Activated naive CD4-positive, alpha-beta T cell treated with anti-CD3 and anti-CD28 coated beads, Interleukin-2, amount 50 U/mL, for 16 hours (primary cell): Measurements from ENCODE around the gene ACTN1.

Experiments used
- DNase-seq: peaks from one replicate; pipeline ENCODE4 v3.0.0-alpha.2; 2020

Gene ACTN1

DNA sequence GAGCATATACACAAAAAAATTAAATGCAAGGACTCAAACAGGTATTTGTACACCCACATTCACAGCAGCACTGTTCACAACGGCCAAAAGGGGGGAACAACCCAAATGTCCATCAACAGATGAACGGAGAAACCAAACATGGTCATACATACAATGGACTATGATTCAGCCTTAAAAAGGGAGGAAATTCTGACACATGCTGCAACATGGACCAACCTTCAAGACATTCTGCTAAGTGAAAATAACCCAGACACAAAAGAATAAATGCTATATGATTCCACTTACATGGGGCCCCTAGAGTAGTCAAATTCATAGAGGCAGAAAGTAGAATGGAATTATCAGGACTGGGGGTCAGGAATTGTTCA lies 29.5 kb downstream of the ACTN1 start:
- no peak for DNase-seq

DNA sequence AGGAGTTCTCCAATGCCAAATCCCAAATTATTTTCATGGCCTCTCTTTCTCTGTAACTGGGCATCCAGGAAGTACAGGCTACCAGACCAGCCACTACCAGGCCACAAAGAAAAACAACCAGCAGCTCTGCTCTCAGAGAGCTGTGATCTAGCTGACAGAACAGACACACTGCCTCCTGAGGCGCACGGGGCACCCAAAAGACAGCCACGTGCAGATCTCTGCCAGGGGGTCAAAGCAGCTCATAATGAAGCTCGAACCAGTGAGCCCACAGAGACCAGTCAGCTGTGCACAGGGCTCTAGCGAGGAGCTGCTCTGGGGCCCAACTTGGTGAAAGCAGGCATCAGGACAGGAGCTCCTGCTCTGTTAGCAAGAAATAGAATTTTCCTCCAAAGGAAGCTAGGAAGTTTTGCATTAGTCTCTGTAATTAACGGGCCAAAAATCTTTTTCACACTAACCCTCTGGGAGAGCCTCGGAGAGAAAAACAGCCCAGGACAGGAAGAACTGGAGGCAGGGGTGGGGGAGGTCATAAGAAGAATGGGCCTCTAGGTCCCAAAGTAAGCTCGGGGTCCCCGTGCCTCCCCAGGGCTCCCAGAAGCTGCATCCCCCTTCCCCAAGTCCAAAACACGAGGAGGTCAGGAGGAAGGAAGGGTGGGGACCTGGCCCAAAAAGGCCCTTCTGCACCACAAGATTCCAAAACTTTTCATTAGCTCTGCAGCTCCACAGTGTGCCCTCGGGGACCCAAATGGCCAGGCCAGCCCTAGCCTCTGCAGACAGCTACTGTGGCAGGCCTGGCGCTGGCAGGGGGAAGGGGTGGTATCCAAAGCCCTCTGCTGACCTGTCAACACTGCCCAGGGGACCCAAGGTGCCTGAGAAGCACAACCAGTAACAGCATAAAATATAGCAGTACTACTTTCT lies 30.2 kb downstream of the ACTN1 start:
- no peak for DNase-seq

DNA sequence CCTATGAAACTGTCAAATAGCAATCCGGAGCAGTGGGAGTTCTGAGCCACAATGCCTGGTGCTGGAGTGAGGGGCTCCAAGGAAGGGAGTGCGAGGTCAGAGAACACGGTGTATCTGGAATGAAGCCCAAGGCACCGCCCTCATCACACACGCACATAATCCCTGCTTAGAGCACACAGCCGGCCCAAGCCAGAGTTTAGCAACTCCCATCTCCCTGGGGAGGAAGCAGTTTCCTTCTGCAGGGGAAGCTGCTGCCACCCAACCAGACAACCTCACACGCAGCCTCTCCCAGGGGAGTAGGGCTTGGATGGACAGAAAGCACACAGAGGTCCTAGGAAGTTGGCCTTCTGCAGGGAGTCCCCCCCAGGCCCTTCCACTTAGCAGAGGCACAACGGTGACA lies 31.3 kb downstream of the ACTN1 start:
- no peak for DNase-seq

DNA sequence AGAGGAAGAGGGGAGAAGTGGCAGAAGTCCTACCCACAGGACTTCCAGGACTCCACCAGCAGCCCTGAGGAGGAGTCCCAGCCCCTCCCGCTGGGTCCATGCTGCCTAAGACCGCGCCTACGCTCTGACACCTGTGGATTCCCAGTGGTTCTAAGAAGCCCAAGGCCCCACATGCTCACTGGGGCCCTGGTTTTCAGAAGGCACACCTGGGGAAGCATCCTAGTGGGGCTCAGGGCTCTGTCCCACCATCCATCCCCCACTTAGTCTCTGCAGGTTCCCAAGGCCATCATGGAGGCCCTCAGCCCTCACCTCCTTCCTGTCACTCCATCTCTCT lies 32.6 kb downstream of the ACTN1 start:
- DNase-seq, result no peak

DNA sequence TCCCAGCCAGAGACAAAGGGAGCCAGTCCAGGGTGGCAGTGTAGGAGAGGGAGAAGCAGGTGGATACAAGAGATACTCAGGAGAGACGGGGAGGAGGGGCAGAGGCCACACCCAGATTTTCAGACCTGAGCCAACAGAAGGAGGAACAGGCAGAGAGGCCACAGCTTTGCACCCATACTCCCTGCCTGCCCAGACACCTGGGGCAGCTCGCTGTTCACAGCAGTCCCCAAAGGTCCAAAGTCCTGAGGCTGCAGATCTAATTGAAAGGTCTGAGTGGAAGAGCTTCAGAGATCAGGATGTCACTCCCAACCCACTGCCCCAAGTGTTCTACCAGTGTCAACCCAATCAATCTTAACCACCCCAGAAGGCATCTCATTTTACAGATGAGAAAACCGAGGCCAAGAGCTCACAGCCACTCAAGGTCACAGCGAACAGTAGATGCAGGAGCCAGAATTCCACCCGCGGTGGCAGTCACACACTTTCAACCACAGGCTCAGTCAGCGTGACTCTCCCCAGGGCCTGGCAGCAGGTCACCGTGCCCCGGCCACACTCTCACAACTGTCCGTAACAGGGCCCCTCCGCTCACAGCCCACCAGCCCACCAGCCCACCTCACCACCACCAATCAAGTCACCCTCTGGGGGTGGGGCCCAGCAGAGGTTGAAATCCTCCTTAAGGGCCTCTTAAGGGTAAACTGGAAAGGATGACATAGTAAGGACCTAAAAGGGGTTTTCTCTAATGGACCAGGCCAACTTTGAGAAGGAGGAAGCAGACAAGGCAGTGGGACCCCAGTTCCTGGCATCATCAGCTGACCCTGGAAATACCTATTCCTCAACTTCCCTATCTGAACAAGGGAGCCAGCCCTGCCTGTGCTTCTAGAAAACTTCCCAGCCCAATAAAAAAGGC lies 33.3 kb downstream of the ACTN1 start:
- DNase-seq, result no peak

DNA sequence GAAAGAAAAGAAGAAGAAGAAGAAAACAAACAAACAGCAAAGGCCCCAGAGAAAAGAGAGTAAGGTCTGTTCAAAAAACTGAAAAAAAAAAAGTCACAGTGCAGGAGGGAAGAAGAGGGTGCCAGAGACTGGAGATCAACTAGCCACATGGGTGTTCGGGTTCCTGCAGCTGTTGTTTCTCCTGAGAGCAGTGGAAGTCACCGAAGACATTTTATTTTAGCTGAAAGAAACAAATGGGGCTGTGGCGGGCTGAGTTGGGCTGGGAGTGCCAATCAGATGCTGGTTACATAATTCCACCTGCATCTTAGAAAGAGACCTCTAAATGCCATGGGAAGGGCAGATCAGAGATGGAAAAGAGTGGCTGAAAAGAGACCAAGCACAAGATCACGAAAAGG lies 33.9 kb downstream of the ACTN1 start:
- no peak for DNase-seq

DNA sequence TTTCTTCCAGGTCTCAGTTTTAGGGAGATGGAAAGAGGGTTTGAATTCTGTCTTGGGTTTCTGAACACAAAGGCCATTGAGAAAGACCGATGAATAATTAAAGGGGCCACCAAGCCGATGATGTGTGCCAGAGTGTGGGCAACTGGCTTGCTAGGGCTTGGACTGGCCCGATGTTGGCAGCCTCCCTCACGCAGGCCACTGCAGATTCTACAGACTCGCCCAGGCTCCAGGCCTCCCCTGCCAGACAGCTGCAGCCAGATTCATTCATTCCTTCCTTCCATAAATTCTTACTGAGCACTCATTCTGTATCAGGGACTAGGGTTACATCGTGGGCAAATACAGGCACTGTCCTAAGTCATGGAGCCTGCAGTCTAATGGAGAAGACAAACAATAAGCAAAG lies 34.9 kb downstream of the ACTN1 start:
- DNase-seq, result no peak

DNA sequence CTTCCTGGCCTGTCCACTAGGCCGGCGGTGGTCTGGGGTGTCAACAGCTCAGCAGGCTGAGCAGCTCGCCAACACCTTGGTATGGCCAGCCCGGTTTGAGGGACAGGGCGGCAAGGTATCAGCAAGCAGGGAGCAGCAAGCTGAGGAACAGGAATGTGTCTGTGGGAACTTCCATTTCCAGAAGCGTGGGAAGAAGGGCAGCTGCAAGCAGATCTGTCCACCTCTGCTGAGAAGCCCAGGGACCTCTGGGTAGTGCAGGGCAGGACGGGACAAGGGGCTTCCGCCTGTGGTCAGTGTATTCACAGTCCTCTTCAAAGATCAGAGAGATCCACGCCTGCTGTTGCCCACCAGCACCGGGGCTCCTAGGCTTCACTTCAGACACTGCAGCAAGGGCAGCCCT lies 36.0 kb downstream of the ACTN1 start:
- no peak for DNase-seq

DNA sequence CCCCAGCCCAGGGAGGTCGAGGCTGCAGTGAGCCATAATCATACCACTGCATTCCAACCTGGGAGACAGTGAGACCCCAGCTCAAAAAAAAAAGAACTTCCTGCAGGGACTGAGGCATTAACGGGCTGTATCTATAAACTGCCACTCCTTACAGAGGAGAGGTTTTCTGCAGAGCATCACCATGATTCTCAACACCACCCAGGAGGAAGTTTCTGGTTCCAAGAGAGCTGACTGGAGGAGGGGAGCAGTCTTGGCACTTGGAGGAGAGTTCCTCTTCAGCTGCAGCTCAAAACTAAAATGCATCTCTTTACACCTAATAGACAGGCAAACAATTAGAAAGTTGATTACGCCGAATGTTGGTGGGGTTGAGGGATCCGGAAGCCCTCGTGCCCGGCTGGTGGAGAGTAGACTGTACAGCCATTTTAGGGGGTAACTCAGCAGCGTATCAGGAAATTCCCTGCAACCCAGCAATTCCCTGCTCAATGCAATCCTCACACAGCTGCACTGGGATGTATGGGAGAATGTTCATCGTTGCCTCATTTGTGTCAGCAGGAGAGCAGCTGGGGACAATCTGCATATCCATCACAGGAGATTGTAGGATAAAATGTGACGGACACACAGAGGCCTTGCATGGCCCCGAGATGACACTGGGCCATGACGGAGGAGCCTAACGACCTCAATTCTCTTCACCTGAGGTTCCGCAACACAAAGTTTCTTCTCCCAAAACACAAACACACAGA lies 36.6 kb downstream of the ACTN1 start:
- DNase-seq, result no peak

DNA sequence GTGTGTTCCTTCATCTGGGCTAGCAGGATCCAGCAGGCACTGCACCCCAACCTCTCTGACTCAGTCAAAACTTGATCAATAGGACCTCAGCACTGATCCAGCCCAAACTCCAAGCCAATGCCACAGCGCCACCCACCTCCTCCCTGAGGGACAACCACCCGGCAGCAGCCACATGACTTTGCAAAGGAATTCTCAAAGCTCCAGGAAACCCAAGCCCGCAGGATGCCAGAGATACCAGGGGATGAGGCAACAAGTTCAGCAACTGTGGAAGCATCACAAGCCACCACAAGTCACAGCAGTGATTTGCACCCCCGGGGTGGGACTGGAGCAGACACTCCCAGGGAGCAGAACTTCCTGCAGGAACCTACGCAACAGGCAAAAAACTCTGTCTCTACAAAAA lies 37.3 kb downstream of the ACTN1 start:
- no peak for DNase-seq

DNA sequence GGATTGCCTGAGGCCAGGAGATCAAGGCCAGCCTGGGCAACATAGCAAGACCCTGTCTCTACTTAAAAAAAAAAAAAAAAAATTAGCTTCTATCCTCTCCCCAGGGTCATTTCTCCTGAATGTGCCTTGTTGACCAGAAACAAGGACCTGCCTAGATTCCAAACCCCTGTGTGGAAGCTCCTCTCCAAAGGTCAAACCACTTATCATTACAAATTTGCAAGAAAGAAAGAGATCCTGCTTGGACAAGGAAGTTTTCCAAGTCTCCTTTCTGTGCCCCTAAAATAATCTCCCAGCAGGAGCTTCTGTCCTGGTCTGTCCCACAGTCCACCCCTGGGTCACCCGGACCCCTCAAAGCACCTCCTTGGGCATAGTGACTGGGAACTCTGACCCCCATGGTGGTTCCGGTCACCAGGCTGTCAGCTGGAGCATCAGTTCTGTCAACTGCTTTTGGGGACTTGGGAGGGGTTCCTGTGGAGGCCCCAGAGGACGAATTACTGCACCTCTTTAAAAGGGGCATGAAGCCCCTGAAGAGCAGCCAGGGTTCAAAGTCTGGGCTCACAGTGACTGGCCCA lies 38.4 kb downstream of the ACTN1 start:
- DNase-seq, result no peak

DNA sequence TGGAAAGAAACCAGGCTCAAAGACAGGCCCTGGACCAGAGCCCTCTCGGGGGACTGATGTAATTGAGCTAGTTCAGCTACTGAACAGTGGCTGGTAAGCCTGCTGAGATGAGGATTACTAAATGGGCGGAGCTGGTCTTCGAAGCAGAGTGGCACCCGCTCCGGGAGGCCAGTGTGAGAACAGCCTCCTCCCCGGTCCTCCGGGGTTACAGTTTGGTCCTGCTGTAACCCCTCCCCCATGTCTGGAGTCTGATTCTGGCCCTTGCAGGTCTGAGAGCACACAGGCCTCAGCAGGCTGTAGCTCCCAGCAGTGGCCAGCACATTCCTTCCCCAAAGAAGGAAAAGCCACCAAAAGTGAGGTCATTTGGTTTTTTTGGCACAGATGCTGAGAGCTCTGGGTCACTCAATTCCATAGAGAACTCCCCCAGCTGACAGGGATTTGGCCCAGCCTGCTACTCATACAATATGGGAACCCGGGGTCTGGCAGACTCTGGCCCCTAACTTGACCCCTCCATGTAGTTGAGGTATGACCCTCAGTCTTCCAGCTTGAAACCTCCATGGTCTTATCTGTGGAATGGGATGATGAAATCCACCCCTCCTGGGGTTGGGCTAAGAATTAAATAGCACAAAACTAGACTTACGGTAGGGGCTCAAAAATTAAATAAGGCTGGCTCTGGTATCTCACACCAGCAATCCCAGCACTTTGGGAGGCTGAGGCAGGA lies 39.0 kb downstream of the ACTN1 start:
- no peak for DNase-seq

DNA sequence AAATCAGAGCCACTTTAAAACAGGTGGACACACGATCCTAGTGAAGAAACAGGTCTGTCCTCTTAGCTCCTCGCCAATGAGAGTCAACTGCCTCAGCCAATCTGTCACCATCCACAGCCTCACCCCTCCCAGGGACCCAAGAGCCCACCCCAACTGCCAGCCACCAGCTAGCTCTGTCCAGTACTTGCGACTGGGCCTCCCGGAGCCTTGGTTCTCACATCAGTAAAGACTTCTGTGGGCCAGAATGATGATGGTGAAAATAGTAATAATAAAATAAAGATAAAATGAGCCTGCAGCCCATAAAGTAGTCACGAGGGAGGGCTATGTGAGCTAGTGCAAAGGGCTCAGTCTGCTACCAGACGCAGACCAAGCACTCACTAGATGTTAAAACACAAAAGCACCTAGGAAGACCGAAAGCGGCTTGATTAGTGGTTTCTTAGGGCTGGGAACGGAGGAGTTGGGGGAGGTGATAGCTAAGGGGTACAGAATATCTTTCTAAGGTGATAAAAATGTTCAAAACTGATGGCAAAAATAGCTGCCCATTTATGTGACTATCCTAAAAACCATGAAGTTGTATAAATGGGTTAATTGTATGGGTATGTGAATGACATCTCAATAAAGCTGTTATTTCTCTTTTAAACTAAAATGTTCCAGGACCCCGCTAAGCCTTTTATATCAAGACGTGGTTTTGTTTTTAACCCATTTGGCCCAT lies 39.8 kb downstream of the ACTN1 start:
- no peak for DNase-seq

DNA sequence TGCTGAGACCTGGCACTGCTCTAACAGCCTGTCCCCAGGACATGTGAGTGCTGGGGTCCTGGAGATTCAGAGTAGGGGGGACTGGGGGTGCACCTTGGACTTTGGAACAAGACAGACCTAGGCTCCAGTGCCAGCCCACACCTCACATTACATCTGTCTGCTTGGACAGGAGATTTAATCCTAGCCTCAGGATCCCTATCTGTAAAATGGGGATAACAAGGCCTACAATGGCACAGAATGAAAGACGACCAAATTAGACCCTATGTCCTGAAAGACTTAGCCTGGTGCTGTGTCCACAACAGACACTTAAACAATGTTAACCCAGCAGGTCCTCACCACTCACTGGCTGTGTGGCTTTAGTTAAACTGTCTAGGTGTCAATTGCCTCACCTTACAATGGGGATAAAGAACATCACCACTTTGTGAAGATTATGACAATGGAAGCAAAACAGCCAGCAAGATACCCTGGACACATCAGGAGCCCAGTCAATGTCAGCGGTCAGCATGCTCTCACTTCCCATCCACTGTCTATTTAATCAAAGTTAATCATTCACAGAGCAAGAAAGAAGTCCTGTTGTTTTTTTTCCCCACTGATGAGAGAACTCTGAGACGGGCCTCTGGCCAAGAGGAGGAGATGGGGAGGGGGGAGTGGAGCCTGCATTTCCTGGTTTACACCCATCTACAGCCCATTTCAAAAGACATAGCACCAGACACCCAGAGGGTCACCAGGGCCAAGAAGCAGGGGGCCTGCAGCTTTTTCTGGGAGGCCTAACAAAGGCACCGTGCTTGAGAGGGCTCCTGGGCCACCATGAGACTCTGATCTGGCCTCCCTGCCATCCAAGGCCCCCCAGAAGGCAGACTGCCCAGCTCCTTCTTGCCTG lies 40.6 kb downstream of the ACTN1 start:
- no peak for DNase-seq

DNA sequence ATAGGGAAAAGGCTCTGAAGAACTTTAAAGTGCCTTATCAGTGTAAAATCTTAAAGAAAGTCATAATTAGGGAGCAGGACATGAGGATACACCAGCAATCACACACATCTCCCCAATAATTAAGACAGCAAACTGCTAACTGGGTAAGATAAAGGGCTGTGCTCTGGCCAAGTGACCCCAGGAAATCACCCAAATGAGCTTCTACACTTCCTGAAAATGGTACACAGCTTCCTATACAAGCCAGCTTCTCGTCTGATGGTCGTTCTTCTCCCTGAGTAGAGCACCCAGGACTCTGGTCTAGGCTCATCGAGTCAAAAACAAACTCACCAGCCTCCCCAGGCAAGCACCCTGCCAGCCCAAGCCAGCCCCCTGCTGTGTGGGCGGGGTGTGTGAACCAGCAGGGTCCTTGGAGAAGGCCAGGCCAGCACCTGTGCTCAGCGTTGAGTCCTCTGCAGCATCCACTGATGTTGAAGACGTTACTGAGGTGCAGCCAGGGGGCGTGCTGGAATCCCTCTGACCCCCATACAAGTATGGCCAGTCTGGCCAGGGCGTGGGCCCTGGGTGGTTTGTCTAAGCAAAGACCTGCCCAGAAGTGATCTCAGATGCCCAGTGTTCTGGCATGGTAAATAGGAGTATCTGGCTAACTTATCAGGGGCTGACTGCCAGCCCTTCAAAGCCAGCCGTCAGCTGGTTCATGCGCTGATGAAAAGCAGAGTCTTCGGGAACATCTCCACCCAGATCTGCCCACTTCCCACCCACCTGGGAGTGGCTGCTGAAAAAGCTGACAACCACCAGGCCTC lies 41.4 kb downstream of the ACTN1 start:
- peak; percentile 38 for DNase-seq

DNA sequence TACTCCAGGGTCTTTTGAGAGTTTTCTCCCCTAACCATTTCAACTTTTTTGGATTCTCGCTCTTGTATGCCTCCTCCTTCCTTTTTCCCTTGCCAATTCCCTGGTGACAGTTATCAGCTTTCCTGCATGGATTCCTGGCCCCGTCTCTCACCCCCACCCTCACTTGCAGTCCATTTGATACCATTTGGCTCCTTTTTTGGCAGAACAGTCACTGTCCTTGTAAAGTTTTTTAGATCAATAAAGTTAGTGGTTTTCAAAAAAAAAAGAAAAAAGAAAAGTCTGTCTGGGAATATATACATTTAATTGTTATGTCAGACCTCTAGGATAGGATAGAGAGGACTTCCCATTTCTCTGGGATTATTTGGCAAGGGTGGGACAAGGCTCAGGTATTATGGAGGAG lies 42.1 kb downstream of the ACTN1 start:
- no peak for DNase-seq

DNA sequence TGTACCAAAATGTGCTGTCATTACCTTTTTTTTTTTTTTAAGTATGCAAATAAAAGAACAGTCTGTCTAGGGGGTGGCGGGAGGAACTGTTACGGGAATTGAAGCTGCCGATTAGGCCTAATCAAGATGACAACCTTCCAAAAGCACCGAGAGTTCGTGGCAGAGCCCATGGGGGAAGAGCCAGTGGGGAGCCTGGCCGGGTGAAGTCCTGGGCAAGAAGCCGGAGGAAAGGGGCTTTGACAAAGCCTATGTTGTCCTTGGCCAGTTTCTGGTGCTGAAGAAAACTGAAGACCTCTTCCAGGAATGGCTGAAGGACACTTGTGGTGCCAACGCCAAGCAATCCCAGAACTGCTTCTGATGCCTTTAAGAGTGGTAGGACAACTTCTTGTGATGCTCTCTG lies 42.6 kb downstream of the ACTN1 start:
- no peak for DNase-seq

DNA sequence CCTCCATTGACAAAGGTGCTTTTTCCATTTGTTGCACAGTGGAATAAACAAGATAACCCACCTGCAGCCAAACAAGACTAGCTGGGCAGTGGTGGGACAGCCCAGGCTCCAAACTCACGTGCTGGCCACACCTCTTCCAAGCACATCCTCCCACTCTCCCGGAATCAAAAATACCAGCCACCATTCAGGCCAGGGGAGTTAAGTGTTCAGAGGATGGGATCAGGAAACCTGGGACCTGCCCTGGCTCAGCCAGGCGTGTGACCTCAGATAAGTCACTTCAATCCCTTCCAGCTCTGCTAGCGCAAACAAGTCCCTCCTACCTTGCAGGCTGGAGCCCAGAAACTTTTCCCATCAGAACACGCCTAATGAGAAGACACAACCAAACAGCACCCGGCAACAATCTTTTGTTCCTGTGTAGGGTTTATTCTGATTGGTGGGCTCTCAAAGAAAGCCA lies 43.3 kb downstream of the ACTN1 start:
- DNase-seq, result no peak

DNA sequence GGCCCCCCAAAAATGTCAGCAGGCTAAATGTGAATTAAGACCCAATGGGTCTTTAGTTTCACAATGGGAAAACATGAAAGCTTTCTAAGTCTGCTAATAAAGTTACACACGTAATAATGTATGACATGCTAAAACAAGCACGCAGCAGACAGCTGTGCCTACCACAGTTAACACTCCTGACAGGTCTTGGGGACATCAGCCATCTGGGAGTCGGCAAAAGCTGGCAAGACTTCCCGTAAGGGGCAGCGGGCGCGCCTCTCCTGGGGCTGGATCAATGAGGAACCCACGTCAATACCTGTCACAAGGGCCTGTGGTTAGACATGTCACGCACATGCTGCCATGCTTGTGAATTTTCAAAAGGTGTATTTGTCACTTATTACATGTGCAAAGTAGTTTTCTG lies 45.0 kb downstream of the ACTN1 start:
- no peak for DNase-seq

DNA sequence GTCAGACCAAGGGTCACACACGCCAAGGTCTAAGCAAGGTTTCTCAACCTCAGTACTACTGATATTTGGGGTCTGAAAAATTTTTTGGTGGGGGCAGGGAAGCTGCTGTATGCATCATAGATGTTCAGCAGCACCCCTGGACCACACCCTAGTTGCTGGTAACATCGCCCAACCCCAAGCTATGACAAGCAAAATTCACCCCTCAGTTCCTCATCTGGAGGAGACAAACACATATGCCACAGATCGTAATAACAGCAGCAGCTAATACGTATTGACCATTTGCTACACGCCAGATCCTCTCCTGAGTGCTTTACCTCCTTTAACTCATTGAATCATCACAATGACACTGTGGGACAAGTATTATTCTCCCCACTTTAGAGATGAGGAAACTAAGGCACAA lies 46.4 kb downstream of the ACTN1 start:
- DNase-seq, result no peak
